Neutrophil (primary cell): ENCODE measurements around the gene PADI1.

Source experiments
- H3K27ac ChIP-seq: fragments of 200-600 bp; sonication (generic); 2 replicates; pipeline ENCODE4 v1.5.1; 2016; ENCODE audit warnings: mild to moderate bottlenecking, moderate library complexity
- H3K27me3 ChIP-seq: fragments of 200-600 bp; sonication (generic); 2 replicates; pipeline ENCODE4 v1.6.0; 2016; ENCODE audit warnings: mild to moderate bottlenecking
- H3K36me3 ChIP-seq: fragments of 200-600 bp; sonication (generic); 2 replicates; pipeline ENCODE4 v1.5.1; 2017
- H3K4me1 ChIP-seq, 2 experiments: fragments of 200-600 bp in 1 of 2; sonication (generic) in 1 of 2; 1 replicate in 1 of 2; 2 replicates in 1 of 2; pipeline versions ENCODE4 v1.5.1 to v1.6.1; 2013 to 2016; ENCODE audit warnings: low read depth in 1 of 2, low read length in 1 of 2, mild to moderate bottlenecking in 1 of 2, moderate library complexity in 1 of 2; ENCODE audit not compliant: control insufficient read depth in 1 of 2, insufficient read depth in 1 of 2
- H3K4me3 ChIP-seq, 2 experiments: fragments of 200-600 bp in 1 of 2; sonication (generic) in 1 of 2; 1 replicate in 1 of 2; 2 replicates in 1 of 2; pipeline ENCODE4 v1.5.1; 2013 to 2016; ENCODE audit warnings: low read depth in 1 of 2, low read length in 1 of 2, mild to moderate bottlenecking in 1 of 2, moderate library complexity in 1 of 2
- H3K9me3 ChIP-seq: fragments of 200-600 bp; sonication (generic); 2 replicates; pipeline ENCODE4 v1.5.1; 2016
- CTCF ChIP-seq: fragments of 200-600 bp; sonication (generic); IDR thresholded peaks from 2 replicates; pipeline ENCODE4 v1.5.1; 2016; ENCODE audit warnings: antibody characterized with exemption

Gene PADI1

DNA sequence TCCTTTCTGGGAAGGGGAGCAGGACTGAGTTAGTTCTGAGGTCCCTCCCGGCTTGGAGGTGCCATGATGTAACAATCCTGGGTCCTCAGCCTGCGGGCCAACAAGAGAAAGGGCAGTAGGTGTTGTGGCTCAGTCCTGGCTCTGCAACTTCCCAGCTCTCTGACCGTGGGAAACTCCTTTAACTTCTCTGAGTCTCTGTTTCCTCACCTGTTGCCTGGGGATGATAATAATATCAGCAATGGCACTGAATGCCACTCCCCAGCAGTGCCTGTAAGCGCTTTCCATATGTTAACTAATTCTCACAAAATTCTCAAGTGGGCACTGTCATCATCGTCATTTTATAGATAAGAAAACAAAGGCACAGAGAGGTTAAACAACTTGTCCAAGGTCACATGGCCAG, 46.3 kb downstream of the PADI1 start:
- Histone ChIP-seq H3K27ac (no peak overlapping the region), H3K27me3 (peaks cover 14% of the 10 kb centered on the region), H3K4me1 (peaks cover 7 to 9% of the 10 kb centered on the region in 2 experiments), H3K4me3 (no peak overlapping the region), H3K9me3 (no peaks in the 10 kb centered on the region), H3K36me3 (no peaks in the 10 kb centered on the region)
- TF ChIP-seq CTCF = no peak

DNA sequence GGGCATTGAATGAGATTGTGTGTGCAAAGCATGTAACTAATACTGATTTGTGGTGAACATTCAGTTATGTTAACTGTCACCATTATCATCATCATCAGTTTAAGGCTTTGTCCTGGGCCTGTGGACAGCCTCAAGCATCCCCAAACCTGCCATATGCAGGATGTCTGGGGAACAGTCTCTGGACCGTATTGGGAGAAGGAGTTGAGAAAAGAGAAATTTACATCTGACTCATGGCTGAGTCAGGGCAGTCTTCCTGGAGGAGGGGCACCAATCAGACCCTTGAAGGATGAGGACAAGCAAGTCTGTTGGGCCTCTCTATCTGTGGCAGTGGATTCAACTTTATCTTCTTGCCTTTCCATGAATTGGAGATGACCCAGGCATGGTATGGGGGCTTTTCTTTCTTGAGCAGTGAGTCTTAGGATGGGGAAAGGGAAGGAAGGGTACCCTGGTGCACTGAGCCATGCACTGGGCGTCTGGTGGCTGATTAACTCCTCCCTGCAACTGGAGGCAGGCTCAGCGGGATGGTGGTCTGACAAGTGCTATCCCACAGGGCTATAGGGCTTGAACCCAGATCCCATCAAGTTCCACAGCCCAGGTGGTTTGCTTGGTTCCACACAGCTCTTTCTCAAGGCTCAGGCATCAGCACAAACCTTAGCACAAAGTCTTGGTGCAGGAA, 46.9 kb downstream of the PADI1 start:
- Histone ChIP-seq H3K27ac (no peak overlapping the region), H3K27me3 (peaks cover 14% of the 10 kb centered on the region), H3K4me3 (no peak overlapping the region), H3K4me1 (peaks cover 10 to 13% of the 10 kb centered on the region in 2 experiments), H3K36me3 (no peaks in the 10 kb centered on the region), H3K9me3 (no peaks in the 10 kb centered on the region)
- no peak for TF ChIP-seq CTCF

GRCh38 chr1:17255336-17255735, 50.4 kb downstream of the PADI1 start:
- no peak overlapping the region for H3K4me3 ChIP-seq
- H3K27ac ChIP-seq = no peak overlapping the region
- H3K36me3 ChIP-seq = no peaks in the 10 kb centered on the region
- TF ChIP-seq CTCF = no peak
- no peaks in the 10 kb centered on the region for H3K9me3 ChIP-seq
- peaks cover 8% of the 10 kb centered on the region for H3K27me3 ChIP-seq
- peaks cover 10 to 13% of the 10 kb centered on the region in 2 experiments for H3K4me1 ChIP-seq

GRCh38 chr1:17258116-17258757, 53.3 kb downstream of the PADI1 start:
- no peaks in the 10 kb centered on the region for H3K36me3 ChIP-seq
- H3K4me3 ChIP-seq = no peak overlapping the region
- TF ChIP-seq CTCF = no peak
- no peaks in the 10 kb centered on the region for H3K27me3 ChIP-seq
- H3K4me1 ChIP-seq = peaks cover 10 to 13% of the 10 kb centered on the region in 2 experiments
- H3K27ac ChIP-seq = no peak overlapping the region
- no peaks in the 10 kb centered on the region for H3K9me3 ChIP-seq

GRCh38 chr1:17258758-17259130, 53.8 kb downstream of the PADI1 start:
- TF ChIP-seq CTCF = no peak
- H3K27me3 ChIP-seq = no peaks in the 10 kb centered on the region
- H3K36me3 ChIP-seq = no peaks in the 10 kb centered on the region
- H3K9me3 ChIP-seq = no peaks in the 10 kb centered on the region
- peaks cover 10 to 13% of the 10 kb centered on the region in 2 experiments for H3K4me1 ChIP-seq
- no peak overlapping the region for H3K27ac ChIP-seq
- no peak overlapping the region for H3K4me3 ChIP-seq
